Endothelial cell of hepatic sinusoid (primary cell): ENCODE data around the gene ALDH4A1.

Source experiments
- in situ Hi-C: cut with HindIII; loops from 2 replicates; pipeline ENCODE4 v1.10.0; 2017; ENCODE audit warnings: low sequenced_read_pairs

Gene ALDH4A1

DNA sequence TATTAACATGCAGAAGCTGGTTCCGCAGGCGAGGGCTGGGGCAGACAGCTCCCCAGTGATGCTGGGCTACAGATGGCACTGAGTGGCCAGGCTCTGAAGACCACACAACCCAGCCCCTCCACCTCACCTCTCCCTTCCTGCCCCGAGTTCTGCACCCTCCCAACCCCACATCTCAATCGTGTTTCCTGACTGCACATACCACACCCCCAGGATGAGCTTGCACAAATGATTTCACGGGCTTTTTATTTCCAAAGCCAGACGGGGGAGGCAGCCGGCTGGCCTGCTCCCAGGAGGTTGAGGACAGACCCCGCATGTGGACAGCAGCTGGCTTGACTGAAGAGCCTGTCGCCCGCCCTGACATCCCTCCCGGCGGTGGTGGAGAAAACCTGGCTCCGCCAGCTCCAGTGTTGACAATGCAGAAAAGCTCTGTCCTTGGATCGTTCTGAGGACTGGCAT lies 21.4 kb upstream of the ALDH4A1 start:
- in situ Hi-C loops, result no loop called here

DNA sequence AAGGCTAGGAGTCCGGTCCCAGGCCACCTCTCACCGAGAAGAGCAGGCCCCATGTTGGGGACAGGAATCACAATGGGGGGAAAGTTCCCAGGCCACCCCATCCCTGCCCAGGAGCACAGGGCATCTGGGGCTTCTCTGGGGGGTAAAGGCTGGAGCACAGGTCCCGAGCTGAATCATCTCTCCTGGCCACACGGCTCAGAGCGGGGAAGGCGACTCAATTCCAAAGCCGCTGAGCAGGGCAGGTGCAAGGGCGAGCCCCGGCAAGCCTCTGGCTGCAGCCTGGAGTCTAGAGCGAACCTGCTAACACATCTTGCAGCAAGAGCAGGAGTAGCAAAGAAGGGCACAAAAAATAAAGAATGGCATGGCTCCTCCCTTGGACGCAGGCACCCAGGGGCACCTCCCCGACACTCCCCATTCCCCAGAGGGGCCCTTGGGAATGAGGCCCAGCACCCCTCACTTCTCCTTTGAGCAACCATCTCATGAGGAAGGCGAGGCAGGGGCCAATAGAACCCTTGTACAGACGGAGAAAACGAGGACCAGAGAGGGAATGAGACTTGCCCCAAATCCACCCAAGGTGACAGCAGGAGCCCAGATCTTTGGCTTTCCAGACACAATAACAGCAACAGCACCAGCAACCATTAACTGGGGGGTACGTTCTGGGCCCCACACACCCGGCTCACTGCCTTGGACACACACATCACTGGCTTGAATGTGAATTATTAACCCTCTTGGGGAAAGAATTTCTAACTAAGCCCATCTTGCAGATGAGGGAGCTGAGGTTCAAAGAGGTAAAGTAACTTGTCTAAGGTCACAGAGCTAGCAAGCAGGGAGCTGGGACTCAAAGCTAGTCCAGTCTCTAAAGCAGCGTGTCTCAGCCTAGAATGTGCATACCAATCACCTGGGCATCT lies 20.7 kb upstream of the ALDH4A1 start:
- in situ Hi-C loops, result no loop called here

DNA sequence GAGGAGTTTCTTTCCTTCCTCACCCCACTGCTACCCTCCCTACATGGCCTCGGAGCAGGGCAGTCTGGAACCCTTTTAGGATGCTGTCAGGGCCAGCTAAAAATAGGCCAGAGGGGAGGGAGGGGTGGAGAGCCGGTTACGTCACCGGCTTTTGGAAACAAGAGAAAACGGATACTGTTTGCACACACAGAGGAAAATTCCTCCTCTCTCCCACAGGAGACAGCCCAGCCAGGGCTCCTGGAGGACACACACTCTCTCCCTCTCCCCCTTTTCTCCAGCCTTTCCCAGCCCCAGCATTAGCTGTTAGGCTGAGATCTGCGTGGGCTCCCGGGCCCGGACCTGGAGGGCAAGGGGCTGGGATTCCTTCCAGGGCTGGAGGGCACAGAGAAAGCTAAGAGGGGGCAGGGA lies 20.0 kb upstream of the ALDH4A1 start:
- in situ Hi-C loops, result no loop called here

DNA sequence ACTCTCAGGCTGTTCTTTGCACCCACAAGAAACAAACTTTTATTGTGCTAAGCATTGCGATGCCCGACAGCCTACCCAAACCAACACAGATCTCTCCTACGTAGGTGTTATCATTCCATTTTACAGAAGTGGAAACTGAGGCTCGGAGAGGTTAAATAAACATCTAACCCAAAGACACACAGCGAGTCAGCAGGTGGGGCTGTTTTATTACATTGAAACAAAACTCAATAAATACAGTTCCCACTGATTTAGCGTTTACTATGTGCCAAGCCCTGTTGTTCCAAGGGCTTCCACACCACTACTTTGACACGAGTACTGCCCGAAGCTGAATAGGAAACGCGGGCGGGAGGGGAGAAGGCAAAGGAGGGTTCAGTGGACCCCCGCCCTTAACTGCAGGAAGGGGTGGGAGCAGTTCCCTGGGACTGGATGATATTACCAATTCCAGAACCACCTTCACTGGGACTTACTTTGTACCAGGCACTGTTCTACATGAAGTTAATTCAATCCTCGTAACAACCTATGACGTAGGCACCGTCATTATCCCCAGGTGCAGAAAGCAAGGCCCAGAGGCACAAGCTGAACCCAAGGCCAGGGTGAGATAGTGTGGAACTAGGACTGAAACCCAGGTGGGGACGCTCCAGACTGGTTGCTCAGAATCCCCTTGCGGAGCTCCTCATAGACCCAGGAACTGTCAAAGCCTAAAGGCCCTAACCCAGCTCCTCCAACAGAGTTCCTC lies 19.3 kb upstream of the ALDH4A1 start:
- in situ Hi-C loops, result no loop called here

DNA sequence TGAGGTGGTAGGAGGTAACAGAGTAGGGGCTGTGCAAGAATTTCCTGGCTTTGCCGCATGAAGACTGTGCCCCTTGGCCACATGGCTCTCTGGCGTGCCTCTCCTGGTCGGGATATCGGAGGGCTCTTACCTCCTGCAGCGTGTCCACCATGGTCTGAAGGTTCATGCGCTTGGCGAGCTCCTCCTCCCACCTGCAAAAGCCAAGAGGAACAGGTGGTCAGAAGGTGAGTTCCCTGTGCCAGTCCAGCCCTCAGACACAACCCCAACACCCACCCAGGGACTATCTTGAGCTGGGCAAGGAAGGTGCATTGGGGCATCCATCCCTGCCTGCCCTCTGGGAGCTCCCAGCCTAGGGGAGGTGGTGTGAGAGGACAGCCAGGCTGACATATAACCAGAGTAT lies 18.6 kb upstream of the ALDH4A1 start:
- in situ Hi-C loops, result no loop called here

DNA sequence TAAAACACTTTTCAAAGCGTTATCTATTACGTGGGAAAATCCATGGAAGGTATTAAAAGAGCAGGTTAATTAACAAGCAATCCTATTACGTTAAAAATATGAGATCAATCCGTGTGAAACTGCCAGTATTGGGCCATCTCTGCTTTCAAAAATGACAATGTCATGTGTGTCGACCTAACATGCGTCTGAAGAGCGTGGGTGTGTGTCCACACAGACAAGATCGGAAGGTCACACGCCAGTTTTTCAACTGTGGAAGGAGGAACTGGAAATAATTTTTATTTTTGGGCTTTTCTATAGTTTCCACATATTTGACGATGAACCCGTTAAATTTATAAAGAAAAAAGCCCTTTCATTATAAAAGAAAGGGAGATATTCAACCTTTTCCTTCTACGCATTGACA lies 17.6 kb upstream of the ALDH4A1 start:
- in situ Hi-C loops, result no loop called here

DNA sequence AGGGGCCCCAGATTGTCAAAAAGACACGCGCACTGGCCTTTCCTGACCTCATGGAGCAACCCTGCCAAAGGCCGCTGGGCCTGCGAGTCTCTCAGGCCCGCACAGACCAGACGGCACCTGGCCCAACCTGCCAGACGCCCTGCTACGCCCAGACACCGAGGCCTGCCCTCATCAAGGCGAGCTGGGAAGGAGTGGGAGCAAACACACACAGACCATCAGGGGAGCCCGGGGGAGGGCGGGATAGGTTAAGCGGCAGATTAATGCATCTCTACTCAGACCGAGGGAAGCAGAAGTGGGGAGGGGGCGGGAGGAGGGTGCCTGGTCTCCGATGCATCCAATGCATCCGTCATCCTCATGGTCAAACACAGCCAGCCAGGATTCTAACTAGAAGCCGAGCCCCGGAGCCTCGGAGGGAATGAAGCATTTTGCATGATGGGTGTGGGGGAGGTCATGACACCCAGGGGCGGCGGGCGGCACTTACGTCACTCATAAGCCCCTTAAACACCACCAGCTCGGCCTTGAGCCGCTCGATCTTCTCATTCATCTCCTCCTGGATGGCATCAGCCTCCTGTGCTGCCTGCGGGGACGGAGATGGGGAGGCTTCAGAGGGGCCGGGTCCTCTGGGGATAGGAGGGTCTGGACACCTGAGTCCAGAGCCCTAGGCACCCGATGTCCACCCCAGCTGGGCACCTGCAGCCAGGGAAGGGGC lies 17.0 kb upstream of the ALDH4A1 start:
- in situ Hi-C loops, result no loop called here

DNA sequence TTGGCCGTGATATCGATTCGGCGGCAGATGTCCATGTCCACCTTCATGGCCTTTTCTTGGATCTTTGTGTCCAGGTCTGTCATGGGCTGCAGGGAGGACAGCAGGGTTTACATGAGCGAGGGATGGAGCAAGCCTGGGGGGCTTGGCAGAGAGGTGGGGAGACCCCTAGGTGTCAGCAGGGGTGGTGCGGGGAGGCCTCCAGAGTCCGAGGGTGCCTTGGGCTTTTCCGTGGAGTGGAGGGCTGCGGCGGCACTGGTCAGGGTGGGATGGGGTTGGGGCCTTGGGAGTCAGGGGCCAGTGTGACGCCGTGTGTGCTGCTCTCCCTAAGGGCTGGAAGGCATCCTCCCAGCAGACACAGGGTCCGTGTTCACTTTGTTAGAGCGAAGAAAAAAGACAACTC lies 16.1 kb upstream of the ALDH4A1 start:
- in situ Hi-C loops, result no loop called here

DNA sequence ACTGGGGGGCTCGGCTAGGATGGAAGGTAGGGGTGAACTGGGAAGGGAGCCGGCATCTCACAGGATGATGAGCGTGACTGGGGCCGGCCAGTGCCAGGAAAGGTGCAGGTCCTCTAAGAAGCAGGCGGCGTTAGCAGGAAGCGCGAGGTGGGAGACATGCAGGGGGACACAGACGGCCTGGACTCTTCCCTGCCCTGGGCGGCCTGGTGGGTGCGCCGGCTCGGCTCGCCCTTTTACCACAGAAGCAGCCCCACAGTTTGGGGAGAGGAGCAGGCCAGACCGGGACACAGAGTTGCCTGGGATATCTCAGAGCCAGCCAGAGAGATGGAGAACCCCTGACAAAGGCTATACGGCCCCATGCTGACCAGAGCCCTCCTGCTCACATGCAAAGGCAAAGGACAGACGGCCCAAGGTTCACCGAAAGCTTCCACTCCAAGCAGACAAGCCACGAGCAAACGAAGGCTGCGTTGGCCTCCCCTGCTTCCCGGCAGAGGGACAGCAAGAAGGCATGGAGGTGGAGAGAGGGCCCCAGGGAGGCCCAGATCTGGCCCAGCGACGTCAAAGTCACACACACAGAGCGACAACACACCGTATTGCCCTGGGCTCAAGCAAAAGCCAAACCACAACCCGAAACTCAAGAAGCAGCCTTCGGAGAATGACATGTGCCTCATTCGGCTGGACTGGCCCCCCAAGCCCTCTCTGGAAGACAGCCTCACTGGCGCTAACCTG lies 14.9 kb upstream of the ALDH4A1 start:
- in situ Hi-C loops, result no loop called here

DNA sequence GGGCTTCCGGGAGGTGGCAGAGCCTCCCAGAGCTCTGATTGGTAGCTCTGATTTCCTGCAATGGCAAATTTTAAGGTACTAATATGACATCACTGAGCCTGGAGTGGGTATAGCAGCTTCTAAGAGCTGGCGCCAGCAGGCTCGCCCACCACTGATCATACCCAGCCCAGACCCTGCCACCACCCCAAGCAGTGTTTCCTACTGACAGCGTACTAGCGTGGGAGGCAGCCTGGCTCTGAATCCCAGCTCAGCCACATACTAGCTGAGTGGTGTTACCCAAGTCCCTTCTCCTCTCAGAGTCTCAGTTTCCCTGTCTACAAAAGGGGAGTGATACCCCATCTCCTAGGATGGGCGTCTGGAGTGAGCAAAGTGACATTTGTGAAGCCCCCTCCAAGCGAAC lies 13.0 kb upstream of the ALDH4A1 start:
- in situ Hi-C loops, result no loop called here

DNA sequence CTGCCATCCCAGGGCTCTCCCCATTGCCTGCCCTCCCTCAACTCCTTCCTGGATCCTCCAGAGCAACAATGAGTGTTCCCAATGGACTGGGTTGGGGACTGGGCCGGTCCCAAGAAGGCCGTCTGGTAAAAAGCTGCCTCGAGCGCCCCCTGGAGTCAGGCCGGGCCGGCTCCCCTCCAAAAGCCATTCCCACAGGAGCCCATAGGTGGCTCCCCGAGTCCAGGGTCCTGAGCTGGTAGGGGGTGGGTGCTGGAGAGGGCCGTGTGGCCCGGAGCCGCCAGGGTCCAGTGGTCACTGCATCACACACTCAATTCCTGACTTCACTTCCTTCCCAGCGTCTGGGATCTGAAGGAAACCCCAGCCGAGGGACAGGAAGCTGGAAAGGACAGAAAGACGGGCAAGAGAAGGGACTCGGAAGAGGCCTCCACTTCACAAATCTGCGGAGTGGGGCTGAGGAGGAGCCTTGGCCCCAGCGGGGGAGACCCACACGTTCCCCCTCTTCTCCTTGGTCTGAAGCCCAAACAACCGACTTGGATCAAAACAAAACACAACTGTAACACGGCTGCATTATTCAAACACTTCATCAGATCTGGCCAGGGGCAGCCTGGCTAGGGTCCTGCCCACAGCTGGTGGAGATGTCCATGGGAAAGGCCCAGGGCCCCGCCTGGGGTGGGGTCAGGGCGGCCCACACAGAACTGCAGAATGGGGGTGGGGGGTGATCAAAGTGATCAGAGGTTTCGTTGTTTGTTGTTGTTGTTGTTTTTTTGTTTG lies 10.9 kb upstream of the ALDH4A1 start:
- in situ Hi-C loops, result no loop called here

DNA sequence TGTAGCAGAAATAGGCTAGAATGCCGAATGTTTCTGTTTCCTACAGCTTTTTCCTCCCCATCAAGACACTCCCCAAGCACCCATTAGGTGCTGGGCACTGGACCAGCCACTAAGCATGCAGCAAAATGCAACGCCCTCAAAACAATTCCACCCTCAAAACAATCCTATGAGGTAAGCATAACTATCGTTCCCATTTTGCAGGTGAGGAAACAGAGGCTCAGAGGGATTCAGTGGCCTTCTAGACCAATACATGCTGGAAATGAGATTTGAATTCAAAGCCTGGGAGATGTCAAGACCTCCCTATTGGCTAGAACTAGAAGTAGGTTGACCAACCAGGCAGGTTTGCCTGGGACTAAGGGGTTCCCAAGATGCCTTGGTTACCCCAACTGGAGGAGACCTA lies 10.2 kb upstream of the ALDH4A1 start:
- in situ Hi-C loops, result no loop called here

DNA sequence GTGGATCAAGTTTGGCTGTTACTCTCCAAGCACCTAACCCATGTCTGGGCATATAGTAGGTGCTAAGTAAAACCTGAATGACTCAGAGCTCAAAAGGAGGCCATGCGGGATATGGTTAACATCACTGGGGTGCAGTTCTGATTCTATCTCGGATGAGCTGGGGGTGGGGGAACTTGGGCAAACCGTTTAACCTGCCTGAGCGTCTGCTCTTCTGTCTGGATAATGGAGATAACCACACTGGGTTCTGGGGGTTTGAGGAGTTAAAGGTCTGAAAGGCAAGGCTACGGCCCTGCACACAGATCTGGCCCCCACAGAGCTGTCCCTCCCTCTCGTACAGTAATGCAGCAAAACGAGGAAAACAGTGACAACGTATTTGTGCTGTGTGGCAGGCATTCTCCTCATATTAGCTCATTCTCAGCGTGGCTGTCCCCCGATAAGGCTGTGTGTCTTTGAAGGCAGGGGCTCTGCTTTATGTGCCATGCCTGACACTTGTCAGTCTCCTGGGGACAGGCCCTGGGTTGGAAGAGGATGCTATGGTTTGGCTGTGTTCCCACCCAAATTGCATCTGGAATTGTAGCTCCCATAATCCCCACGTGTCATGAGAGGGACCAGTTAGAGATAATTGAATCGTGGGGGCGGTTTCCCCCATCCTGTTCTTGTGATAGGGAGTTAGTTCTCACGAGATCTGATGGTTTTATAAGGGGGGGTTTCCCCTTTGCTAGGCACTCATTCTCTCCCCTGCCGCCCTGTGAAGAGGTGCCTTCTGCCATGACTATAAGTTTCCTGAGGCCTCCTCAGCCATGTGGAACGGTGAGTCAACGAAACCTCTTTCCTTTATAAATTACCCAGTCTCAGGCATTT lies 6.8 kb upstream of the ALDH4A1 start:
- in situ Hi-C loops, result no loop called here

DNA sequence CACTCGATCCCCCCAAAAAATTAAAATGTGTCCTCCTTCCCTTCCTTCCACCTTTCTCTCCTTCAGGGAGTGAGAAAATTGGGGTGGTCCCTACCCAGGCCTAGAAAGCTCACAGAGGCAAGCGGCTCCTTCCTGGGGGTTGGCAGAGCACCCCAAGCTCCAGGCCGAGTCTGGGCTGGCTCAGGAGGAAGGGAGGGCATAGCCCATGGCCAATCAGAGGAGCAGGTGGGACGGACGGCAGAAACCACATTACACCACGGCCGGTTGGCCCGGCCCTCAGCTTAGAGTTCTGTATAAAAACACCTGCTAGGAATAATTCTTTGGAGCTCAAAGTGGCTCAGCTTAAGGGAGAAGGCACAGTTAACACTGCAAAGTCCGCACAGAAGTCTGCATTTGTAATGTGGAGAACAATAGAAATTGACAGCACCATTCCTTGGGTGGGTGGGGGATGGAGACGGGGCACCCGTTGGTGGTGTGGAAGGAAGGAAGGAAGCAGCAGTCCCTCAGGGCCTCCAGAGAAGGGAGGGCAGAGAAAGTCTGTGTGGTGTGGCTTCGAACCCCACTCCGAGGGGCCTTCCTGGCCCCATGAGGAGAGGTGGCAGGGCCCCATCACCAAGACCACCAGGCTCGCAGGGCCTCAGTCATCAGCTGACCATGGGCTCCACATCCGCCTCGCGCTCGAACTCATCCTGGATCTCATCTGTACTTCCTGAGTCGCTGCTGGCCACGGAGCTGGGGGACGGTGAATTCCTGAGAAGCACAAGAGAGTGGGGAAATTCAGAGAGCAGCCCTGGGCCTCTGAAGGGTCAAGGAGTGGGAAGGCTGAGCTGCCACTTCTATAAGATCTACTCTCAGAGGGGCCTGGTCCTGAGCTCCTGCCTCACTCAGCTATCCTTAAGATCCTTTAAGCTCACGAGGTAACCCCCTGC lies 5.8 kb upstream of the ALDH4A1 start:
- in situ Hi-C loops, result no loop called here

DNA sequence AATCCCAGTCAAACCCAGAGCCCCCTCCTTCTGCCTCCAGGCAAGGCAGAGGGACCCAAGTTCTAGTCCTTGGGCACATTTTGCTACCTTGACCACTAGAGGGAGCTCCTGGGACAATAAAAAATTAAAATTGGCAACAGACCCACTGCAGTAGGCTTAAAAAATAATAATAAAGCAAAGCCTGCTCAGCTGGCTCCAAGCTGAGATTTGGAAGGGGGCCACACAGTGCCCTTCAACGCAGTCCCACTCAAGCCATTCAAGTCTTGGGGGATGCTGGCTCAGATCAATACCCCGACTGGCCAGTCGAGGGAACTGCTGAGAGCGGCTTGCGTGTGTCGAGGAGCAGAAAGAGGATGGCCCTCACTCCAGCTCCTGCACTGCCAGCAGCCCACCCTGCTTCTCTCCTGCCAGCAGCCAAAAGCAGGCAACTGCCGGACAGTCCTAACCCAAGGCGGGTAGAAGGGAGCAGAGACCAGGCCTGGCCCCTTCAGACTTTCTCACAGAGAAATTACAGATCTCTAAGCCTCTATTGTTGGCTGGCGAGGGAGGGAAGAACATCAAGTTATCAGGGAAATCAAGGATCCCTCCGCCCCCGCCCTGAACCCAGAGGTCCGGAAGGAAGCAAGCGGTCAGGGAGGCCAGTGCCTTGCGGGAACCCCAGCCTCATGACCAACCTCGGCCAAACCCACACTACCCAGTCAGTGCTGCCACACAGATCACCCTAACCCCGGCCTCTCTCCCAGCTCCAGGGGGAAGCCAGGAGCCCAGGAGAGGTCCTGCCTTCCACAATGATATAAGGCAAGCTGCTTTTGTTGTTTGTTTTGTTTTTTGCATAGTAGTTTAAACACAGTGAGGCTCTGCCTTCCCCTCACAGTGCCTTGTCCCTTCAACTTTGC lies 4.9 kb upstream of the ALDH4A1 start:
- in situ Hi-C loops, result no loop called here

DNA sequence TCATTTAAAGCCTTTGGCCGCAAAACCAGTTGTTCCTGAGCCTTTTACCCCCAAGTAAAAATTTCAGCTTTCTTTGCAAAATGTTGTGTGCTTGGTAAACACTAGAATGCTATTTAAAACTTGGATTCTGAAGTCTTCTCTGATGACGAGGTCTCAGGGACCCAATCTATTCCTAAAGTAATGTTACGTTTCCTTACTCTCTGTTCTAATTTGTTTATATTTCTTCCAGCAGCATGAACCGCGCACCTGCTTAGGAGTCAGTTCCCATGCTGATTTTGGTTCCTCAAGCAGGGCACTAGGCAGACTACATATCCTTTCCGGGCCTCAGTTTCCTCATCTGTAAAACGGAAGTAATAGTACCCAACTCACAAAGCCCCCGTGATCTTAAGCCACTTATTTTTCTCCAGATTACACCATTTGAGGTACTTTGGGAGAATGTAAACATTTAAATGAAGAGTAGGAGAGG lies 969 bp upstream of the ALDH4A1 start:
- in situ Hi-C loops, result loop anchor here (5.0 kb wide), 2 partner anchors 109 to 179 kb away; no protein-coding TSS in a partner anchor
